HG03066 (cell line): ENCODE results near the gene SIGMAR1.

Source experiments
- ATAC-seq: cut with Tn5 transposase; IDR thresholded peaks from one replicate; pipeline ENCODE4 v1.9.1; 2021; ENCODE audit warnings: low read depth; ENCODE audit not compliant: unreplicated experiment

SIGMAR1 gene

GRCh38 chr9:34637356-34638137 lies at the start of gene SIGMAR1:
SIGMAR1 (minus strand) TSS chr9:34637787; CDS start chr9:34637697, 90 bp downstream.
- peak; percentile 77 for ATAC-seq

GRCh38 chr9:34686732-34687131 lies 49.1 kb upstream of the SIGMAR1 start:
- no peak for ATAC-seq

GRCh38 chr9:34686231-34686630 lies 48.6 kb upstream of the SIGMAR1 start:
- ATAC-seq = no peak

- no peak for ATAC-seq
These were observed 48.0 kb upstream of the SIGMAR1 start for GRCh38 chr9:34685591-34685990.

GRCh38 chr9:34684816-34685215 lies 47.2 kb upstream of the SIGMAR1 start:
- no peak for ATAC-seq

GRCh38 chr9:34684145-34684544 lies 46.6 kb upstream of the SIGMAR1 start:
- ATAC-seq = no peak

GRCh38 chr9:34675869-34676268 lies 38.3 kb upstream of the SIGMAR1 start:
- no peak for ATAC-seq

GRCh38 chr9:34675048-34675714 lies 37.6 kb upstream of the SIGMAR1 start:
- ATAC-seq = no peak

- ATAC-seq = no peak
These were observed 36.9 kb upstream of the SIGMAR1 start for GRCh38 chr9:34674440-34674839.

- no peak for ATAC-seq
These were observed 33.7 kb upstream of the SIGMAR1 start for GRCh38 chr9:34671307-34671706.

- no peak for ATAC-seq
These were observed 32.4 kb upstream of the SIGMAR1 start for GRCh38 chr9:34669809-34670562.

- ATAC-seq = peak; percentile 66
These were observed 28.0 kb upstream of the SIGMAR1 start for GRCh38 chr9:34665381-34666250.

GRCh38 chr9:34665067-34665380 lies 27.4 kb upstream of the SIGMAR1 start:
- ATAC-seq = peak; percentile 24

- ATAC-seq = peak; percentile 52
These were observed 26.9 kb upstream of the SIGMAR1 start for GRCh38 chr9:34664281-34665066.

- no peak for ATAC-seq
These were observed 25.7 kb upstream of the SIGMAR1 start for GRCh38 chr9:34663303-34663605.

- ATAC-seq = no peak
These were observed 25.1 kb upstream of the SIGMAR1 start, which contains the start of gene CCL27 for GRCh38 chr9:34662526-34663302. CCL27 (minus strand) TSS chr9:34662657; CDS start chr9:34662633, 24 bp downstream.

GRCh38 chr9:34659592-34660253 lies 22.1 kb upstream of the SIGMAR1 start:
- no peak for ATAC-seq

- no peak for ATAC-seq
These were observed 20.9 kb upstream of the SIGMAR1 start for GRCh38 chr9:34658461-34658860.

- ATAC-seq = no peak
These were observed 19.4 kb upstream of the SIGMAR1 start for GRCh38 chr9:34656992-34657391.
